Activated gamma-delta T cell treated with Interleukin-2 at 50 U/mL for 16 hours (primary cell): Measurements from ENCODE around the gene SELENOP.
"Not testable (repeated sequence)": the region's sequence is repeated elsewhere in the genome, so short reads cannot be mapped to it uniquely, and the experiment has no call there.

Source experiments
- DNase-seq: peaks from one replicate; pipeline ENCODE4 v3.0.0-alpha.2; 2020

The SELENOP gene

GRCh38 chr5:42811591-42812446 lies at the start of gene SELENOP:
Gene SELENOP, minus strand, starts transcription at chr5:42811892. Its CDS starts 3,539 bp downstream, at chr5:42808353.
- DNase-seq: no peak

- DNase-seq: no peak
These were observed 47.0 kb upstream of the SELENOP start for GRCh38 chr5:42858687-42859086.

GRCh38 chr5:42858031-42858643 lies 46.4 kb upstream of the SELENOP start:
- DNase-seq: no peak

GRCh38 chr5:42855811-42856210 lies 44.1 kb upstream of the SELENOP start:
- no peak for DNase-seq

- DNase-seq: no peak
These were observed 43.7 kb upstream of the SELENOP start for GRCh38 chr5:42855386-42855785.

- DNase-seq: no peak
These were observed 43.1 kb upstream of the SELENOP start for GRCh38 chr5:42854795-42855194.

GRCh38 chr5:42852826-42853225 lies 41.1 kb upstream of the SELENOP start:
- no peak for DNase-seq

GRCh38 chr5:42851481-42851880 lies 39.8 kb upstream of the SELENOP start:
- DNase-seq: no peak

- no peak for DNase-seq
These were observed 36.9 kb upstream of the SELENOP start for GRCh38 chr5:42848545-42848944.

- not testable (repeated sequence) for DNase-seq
These were observed 32.7 kb upstream of the SELENOP start for GRCh38 chr5:42844408-42844807.

- DNase-seq: no peak
These were observed 32.1 kb upstream of the SELENOP start for GRCh38 chr5:42843675-42844292.

- DNase-seq: no peak
These were observed 31.4 kb upstream of the SELENOP start for GRCh38 chr5:42842921-42843641.

- DNase-seq: no peak
These were observed 29.3 kb upstream of the SELENOP start for GRCh38 chr5:42840842-42841567.

- DNase-seq: no peak
These were observed 28.6 kb upstream of the SELENOP start for GRCh38 chr5:42840269-42840668.

GRCh38 chr5:42839196-42839595 lies 27.5 kb upstream of the SELENOP start:
- no peak for DNase-seq

- DNase-seq: no peak
These were observed 25.9 kb upstream of the SELENOP start for GRCh38 chr5:42837601-42838000.

GRCh38 chr5:42836070-42836769 lies 24.5 kb upstream of the SELENOP start:
- no peak for DNase-seq

GRCh38 chr5:42832060-42832459 lies 20.4 kb upstream of the SELENOP start:
- no peak for DNase-seq

- DNase-seq: no peak
These were observed 19.2 kb upstream of the SELENOP start for GRCh38 chr5:42830924-42831323.

GRCh38 chr5:42828671-42829070 lies 17.0 kb upstream of the SELENOP start:
- no peak for DNase-seq

GRCh38 chr5:42826757-42827515 lies 15.2 kb upstream of the SELENOP start:
- DNase-seq: no peak
